BLaER1 (cell line): Measurements from ENCODE around the gene SLC13A5.

Experiments used
- H3K27ac ChIP-seq: shearing (Covaris generic); formaldehyde crosslinking; 2 replicates; pipeline ENCODE4 v1.8.1; 2022
- H3K27me3 ChIP-seq: shearing (Covaris generic); formaldehyde crosslinking; 2 replicates; pipeline ENCODE4 v1.8.1; 2022
- H3K36me3 ChIP-seq: shearing (Covaris generic); formaldehyde crosslinking; 2 replicates; pipeline ENCODE4 v1.8.1; 2022
- H3K4me1 ChIP-seq: shearing (Covaris generic); formaldehyde crosslinking; 2 replicates; pipeline ENCODE4 v1.8.1; 2022
- H3K4me2 ChIP-seq: shearing (Covaris generic); formaldehyde crosslinking; 2 replicates; pipeline ENCODE4 v1.8.1; 2022
- H3K4me3 ChIP-seq: shearing (Covaris generic); formaldehyde crosslinking; 2 replicates; pipeline ENCODE4 v1.8.1; 2022
- H3K9ac ChIP-seq: shearing (Covaris generic); formaldehyde crosslinking; 2 replicates; pipeline ENCODE4 v1.8.1; 2022
- H3K9me3 ChIP-seq: shearing (Covaris generic); formaldehyde crosslinking; 2 replicates; pipeline ENCODE4 v1.8.1; 2022
- H4K20me1 ChIP-seq: shearing (Covaris generic); formaldehyde crosslinking; 2 replicates; pipeline ENCODE4 v1.8.1; 2022
- Cebpa-rat ChIP-seq: shearing (Covaris generic); IDR thresholded peaks from 2 replicates; pipeline ENCODE4 v1.8.1; 2022

Gene SLC13A5

GRCh38 chr17:6690641-6691040 lies 22.5 kb downstream of the SLC13A5 start:
- no peak for TF ChIP-seq Cebpa-rat
- Histone ChIP-seq H3K27me3 (no peaks in the 10 kb centered on the region), H3K9me3 (no peaks in the 10 kb centered on the region), H3K4me1 (no peaks in the 10 kb centered on the region), H3K27ac (no peak overlapping the region), H4K20me1 (no peaks in the 10 kb centered on the region), H3K9ac (no peak overlapping the region), H3K4me2 (no peak overlapping the region), H3K4me3 (no peak overlapping the region), H3K36me3 (no peaks in the 10 kb centered on the region)

- Histone ChIP-seq H3K27me3 (no peaks in the 10 kb centered on the region), H3K27ac (no peak overlapping the region), H3K9me3 (no peaks in the 10 kb centered on the region), H3K9ac (no peak overlapping the region), H3K4me2 (no peak overlapping the region), H3K36me3 (no peaks in the 10 kb centered on the region), H3K4me1 (no peaks in the 10 kb centered on the region), H3K4me3 (no peak overlapping the region), H4K20me1 (no peaks in the 10 kb centered on the region)
- no peak for TF ChIP-seq Cebpa-rat
Observed at GRCh38 chr17:6688944-6689343, 24.2 kb downstream of the SLC13A5 start.

- Histone ChIP-seq H3K9me3 (no peaks in the 10 kb centered on the region), H3K27ac (no peak overlapping the region), H3K9ac (no peak overlapping the region), H3K27me3 (peaks cover 8% of the 10 kb centered on the region; the same call in 1 of the 2 replicates), H3K4me2 (no peak overlapping the region), H3K4me3 (no peak overlapping the region), H3K4me1 (peaks cover 6% of the 10 kb centered on the region), H4K20me1 (no peaks in the 10 kb centered on the region), H3K36me3 (no peaks in the 10 kb centered on the region)
- no peak for TF ChIP-seq Cebpa-rat
Observed at GRCh38 chr17:6686026-6686425, 27.1 kb downstream of the SLC13A5 start.

GRCh38 chr17:6684881-6685767 lies 28.0 kb downstream of the SLC13A5 start:
- Histone ChIP-seq H3K9me3 (no peaks in the 10 kb centered on the region), H3K36me3 (no peaks in the 10 kb centered on the region), H3K27ac (no peak overlapping the region), H3K27me3 (peaks cover 8% of the 10 kb centered on the region; the same call in 1 of the 2 replicates), H4K20me1 (no peaks in the 10 kb centered on the region), H3K9ac (no peak overlapping the region), H3K4me1 (peaks cover 15% of the 10 kb centered on the region), H3K4me3 (no peak overlapping the region), H3K4me2 (no peak overlapping the region)
- no peak for TF ChIP-seq Cebpa-rat

GRCh38 chr17:6684460-6684783 lies 28.7 kb downstream of the SLC13A5 start:
- Histone ChIP-seq H3K27ac (no peak overlapping the region), H3K4me3 (no peak overlapping the region)

GRCh38 chr17:6683730-6684459 lies 29.3 kb downstream of the SLC13A5 start:
- no peak for TF ChIP-seq Cebpa-rat
- Histone ChIP-seq H3K27ac (no peak overlapping the region), H4K20me1 (no peaks in the 10 kb centered on the region), H3K4me1 (peaks cover 27% of the 10 kb centered on the region), H3K9ac (no peak overlapping the region), H3K9me3 (no peaks in the 10 kb centered on the region), H3K36me3 (no peaks in the 10 kb centered on the region), H3K27me3 (peaks cover 14% of the 10 kb centered on the region), H3K4me2 (no peak overlapping the region), H3K4me3 (no peak overlapping the region)

More at GRCh38 chr17:6684460-6684783, 28.7 kb downstream of the SLC13A5 start:
- no peak for TF ChIP-seq Cebpa-rat
- Histone ChIP-seq H3K4me2 (no peak overlapping the region), H3K9me3 (no peaks in the 10 kb centered on the region), H3K36me3 (no peaks in the 10 kb centered on the region), H3K4me1 (peaks cover 22% of the 10 kb centered on the region), H3K27me3 (peaks cover 8% of the 10 kb centered on the region; the same call in 1 of the 2 replicates), H3K9ac (no peak overlapping the region), H4K20me1 (no peaks in the 10 kb centered on the region)

- H4K20me1 ChIP-seq = peaks cover 6% of the 10 kb centered on the region; the same call in 1 of the 2 replicates
- no peak overlapping the region for H3K4me3 ChIP-seq
- H3K9me3 ChIP-seq = no peaks in the 10 kb centered on the region
- peaks cover 21% of the 10 kb centered on the region for H3K27me3 ChIP-seq
- H3K36me3 ChIP-seq = no peaks in the 10 kb centered on the region
- no peak overlapping the region for H3K27ac ChIP-seq
- no peak overlapping the region for H3K4me2 ChIP-seq
- H3K4me1 ChIP-seq = peaks cover 34% of the 10 kb centered on the region
- no peak overlapping the region for H3K9ac ChIP-seq
- TF ChIP-seq Cebpa-rat = no peak
Observed at GRCh38 chr17:6683081-6683684, 30.0 kb downstream of the SLC13A5 start.

GRCh38 chr17:6682339-6682738 lies 30.8 kb downstream of the SLC13A5 start:
- no peak overlapping the region for H3K27ac ChIP-seq
- H3K4me1 ChIP-seq = peaks cover 43% of the 10 kb centered on the region
- H3K27me3 ChIP-seq = peaks cover 29% of the 10 kb centered on the region
- H3K36me3 ChIP-seq = no peaks in the 10 kb centered on the region
- H3K4me2 ChIP-seq = no peak overlapping the region
- H3K9ac ChIP-seq = no peak overlapping the region
- no peaks in the 10 kb centered on the region for H3K9me3 ChIP-seq
- no peak overlapping the region for H3K4me3 ChIP-seq
- no peak for TF ChIP-seq Cebpa-rat
- H4K20me1 ChIP-seq = peaks cover 14% of the 10 kb centered on the region

GRCh38 chr17:6681671-6682070 lies 31.5 kb downstream of the SLC13A5 start:
- Histone ChIP-seq H3K9ac (no peak overlapping the region), H3K4me2 (peak overlapping the region; percentile 66; the same call in 1 of the 2 replicates), H3K27me3 (peaks cover 36% of the 10 kb centered on the region), H4K20me1 (peaks cover 21% of the 10 kb centered on the region), H3K27ac (no peak overlapping the region), H3K4me3 (no peak overlapping the region), H3K4me1 (peaks cover 49% of the 10 kb centered on the region), H3K9me3 (no peaks in the 10 kb centered on the region), H3K36me3 (no peaks in the 10 kb centered on the region)
- TF ChIP-seq Cebpa-rat = no peak

- no peak for TF ChIP-seq Cebpa-rat
- Histone ChIP-seq H3K36me3 (no peaks in the 10 kb centered on the region), H3K4me3 (no peak overlapping the region), H3K9ac (no peak overlapping the region), H3K27me3 (peaks cover 41% of the 10 kb centered on the region), H3K27ac (no peak overlapping the region), H3K9me3 (no peaks in the 10 kb centered on the region), H3K4me2 (peak overlapping the region; percentile 66; the same call in 1 of the 2 replicates), H4K20me1 (peaks cover 26% of the 10 kb centered on the region), H3K4me1 (peaks cover 52% of the 10 kb centered on the region)
Observed at GRCh38 chr17:6681176-6681575, 32.0 kb downstream of the SLC13A5 start.
